ENCODE measurements around the gene GRIK4. TPM values are rescaled to one million over a fixed set of nuclear protein-coding genes. Genes with fewer than 3 reads are reported as not detected.

The GRIK4 gene
- total and polyA plus RNA-seq, 2 donors (not counting 1 experiment from before 2014, with no cell fraction given) = 0.12 to 0.27 TPM

GRCh38 chr11:120797143-120797542 is 285.6 kb downstream of the GRIK4 start:
- Histone ChIP-seq H3K79me2 (ENCODE audit: control insufficient read depth, insufficient read depth, low read length) (no peaks in the 10 kb centered on the region), H3K4me2 (replicated peaks; ENCODE audit: low read depth, low read length, poor library complexity, severe bottlenecking) (no peak overlapping the region), H3K36me3 (replicated peaks in 1 of 2; ENCODE audit: control extremely low read depth in 1 of 2, control insufficient read depth in 1 of 2, extremely low read depth in 1 of 2, insufficient read depth in 2 of 2, low read length in 1 of 2) (no peaks in the 10 kb centered on the region), H3K4me1 (ENCODE audit: control insufficient read depth in 2 of 2, insufficient read depth in 2 of 2, low read length in 2 of 2) (no peaks in the 10 kb centered on the region), H3K9ac (ENCODE audit: low read length) (no peak overlapping the region), H3K4me3 (ENCODE audit: control extremely low read depth in 1 of 5, extremely low read depth in 1 of 5, insufficient read depth in 1 of 5, low read depth in 2 of 5, low read length in 4 of 5) (no peak overlapping the region), H3K27me3 (replicated peaks in 1 of 4; ENCODE audit: control extremely low read depth in 1 of 4, control insufficient read depth in 3 of 4, insufficient read depth in 4 of 4, low read length in 3 of 4) (peaks cover 0 to 5% (median 2%) of the 10 kb centered on the region in 4 experiments), H2AFZ (ENCODE audit: insufficient read depth, low read depth, low read length, poor library complexity, severe bottlenecking) (no peak overlapping the region), H4K20me1 (ENCODE audit: control insufficient read depth, insufficient read depth, low read length, poor library complexity, severe bottlenecking) (no peaks in the 10 kb centered on the region), H3K27ac (ENCODE audit: low read length in 2 of 2) (no peak overlapping the region), H3K9me3 (ENCODE audit: control extremely low read depth in 1 of 3, control insufficient read depth in 2 of 3, insufficient read depth in 1 of 3, low read length in 2 of 3) (peaks cover 0 to 3% (median 0%) of the 10 kb centered on the region in 3 donors)
- Mint-ChIP-seq H3K4me3 (no peak overlapping the region), H3K4me1 (no peaks in the 10 kb centered on the region), H3K27ac (no peak overlapping the region), H3K27me3 (peaks cover 7% of the 10 kb centered on the region), H3K9me3 (ENCODE audit: insufficient read depth) (no peaks in the 10 kb centered on the region)
- CTCF ChIA-PET = no interaction called here
- ATAC-seq (ENCODE audit: low read depth) = no peak
- POLR2A ChIA-PET = no interaction called here
- intact Hi-C loops (cut with micrococcal nuclease) = no loop called here
- WGBS (ENCODE audit: insufficient coverage) = 87% methylated on average over 9 of the region's 9 CpGs
- no peak for DNase-seq
- TF ChIP-seq CTCF (IDR thresholded peaks at IDR 0.05) = no peak
- TF ChIP-seq EZH2 (IDR thresholded peaks at IDR 0.05; ENCODE audit: borderline replicate concordance, insufficient read depth, low read depth, low read length, poor library complexity, severe bottlenecking) = no peak

- CTCF ChIA-PET = no interaction called here
- intact Hi-C loops (cut with micrococcal nuclease) = no loop called here
- WGBS (ENCODE audit: insufficient coverage) = 75% methylated on average over 2 of the region's 3 CpGs
- no peaks in the 10 kb centered on the region for H3K4me1 Mint-ChIP-seq
- Histone ChIP-seq H2AFZ (ENCODE audit: insufficient read depth, low read depth, low read length, poor library complexity, severe bottlenecking) (no peak overlapping the region), H3K36me3 (replicated peaks in 1 of 2; ENCODE audit: control extremely low read depth in 1 of 2, control insufficient read depth in 1 of 2, extremely low read depth in 1 of 2, insufficient read depth in 2 of 2, low read length in 1 of 2) (no peaks in the 10 kb centered on the region), H3K9me3 (ENCODE audit: control extremely low read depth in 1 of 3, control insufficient read depth in 2 of 3, insufficient read depth in 1 of 3, low read length in 2 of 3) (peaks cover 0 to 4% (median 0%) of the 10 kb centered on the region in 3 donors), H3K9ac (ENCODE audit: low read length) (no peak overlapping the region), H3K4me3 (ENCODE audit: control extremely low read depth in 1 of 5, extremely low read depth in 1 of 5, insufficient read depth in 1 of 5, low read depth in 2 of 5, low read length in 4 of 5) (no peak overlapping the region), H4K20me1 (ENCODE audit: control insufficient read depth, insufficient read depth, low read length, poor library complexity, severe bottlenecking) (no peaks in the 10 kb centered on the region), H3K79me2 (ENCODE audit: control insufficient read depth, insufficient read depth, low read length) (no peaks in the 10 kb centered on the region), H3K4me2 (replicated peaks; ENCODE audit: low read depth, low read length, poor library complexity, severe bottlenecking) (no peak overlapping the region), H3K27ac (ENCODE audit: low read length in 2 of 2) (no peak overlapping the region), H3K4me1 (ENCODE audit: control insufficient read depth in 2 of 2, insufficient read depth in 2 of 2, low read length in 2 of 2) (no peaks in the 10 kb centered on the region), H3K27me3 (replicated peaks in 1 of 4; ENCODE audit: control extremely low read depth in 1 of 4, control insufficient read depth in 3 of 4, insufficient read depth in 4 of 4, low read length in 3 of 4) (peaks cover 0 to 10% (median 2%) of the 10 kb centered on the region in 4 experiments)
- ATAC-seq (ENCODE audit: low read depth) = no peak
- H3K27ac Mint-ChIP-seq = no peak overlapping the region
- POLR2A ChIA-PET = no interaction called here
- no peak for DNase-seq
- TF ChIP-seq CTCF (IDR thresholded peaks at IDR 0.05) (no peak), EZH2 (IDR thresholded peaks at IDR 0.05; ENCODE audit: borderline replicate concordance, insufficient read depth, low read depth, low read length, poor library complexity, severe bottlenecking) (no peak)
- H3K27me3 Mint-ChIP-seq = peaks cover 10% of the 10 kb centered on the region
- H3K9me3 Mint-ChIP-seq (ENCODE audit: insufficient read depth) = no peaks in the 10 kb centered on the region
- no peak overlapping the region for H3K4me3 Mint-ChIP-seq
Observed at GRCh38 chr11:120798854-120799253, 287.3 kb downstream of the GRIK4 start.
